Endodermal cell (in vitro differentiated cells): Measurements from ENCODE around the gene ZNF32. TPM values are rescaled to one million over a fixed set of nuclear protein-coding genes. Genes with fewer than 3 reads are reported as not detected.

Experiments used
- DNase-seq: peaks from one replicate; pipeline ENCODE4 v3.0.0-alpha.2; 2017
- H3K27ac ChIP-seq: 2 replicates; pipeline ENCODE4 v1.5.1; 2013; ENCODE audit warnings: mild to moderate bottlenecking, low read depth, low read length, moderate library complexity
- H3K27me3 ChIP-seq: 2 replicates; pipeline ENCODE4 v1.6.1; 2013; ENCODE audit warnings: mild to moderate bottlenecking, low read length, moderate library complexity; ENCODE audit not compliant: insufficient read depth, control insufficient read depth, poor library complexity, severe bottlenecking
- H3K36me3 ChIP-seq: 2 replicates; pipeline ENCODE4 v1.7.0; 2013; ENCODE audit warnings: mild to moderate bottlenecking, low read length, moderate library complexity; ENCODE audit not compliant: control insufficient read depth, insufficient read depth
- H3K4me1 ChIP-seq: one replicate; pipeline ENCODE4 v1.7.0; 2013; ENCODE audit warnings: low read length; ENCODE audit not compliant: control insufficient read depth, insufficient read depth
- H3K4me3 ChIP-seq: 2 replicates; pipeline ENCODE4 v1.5.1; 2013; ENCODE audit warnings: mild to moderate bottlenecking, low read length, moderate library complexity
- H3K9ac ChIP-seq: 2 replicates; pipeline ENCODE4 v1.6.1; 2013; ENCODE audit warnings: mild to moderate bottlenecking, low read length, moderate library complexity; ENCODE audit not compliant: poor library complexity, severe bottlenecking; ENCODE audit errors: extremely low read depth
- H3K9me3 ChIP-seq: 2 replicates; pipeline ENCODE4 v1.6.1; 2013; ENCODE audit warnings: mild to moderate bottlenecking, low read length, moderate library complexity; ENCODE audit not compliant: control insufficient read depth
- H3K27ac Mint-ChIP-seq: 2 replicates; pipeline ENCODE4 v1.8.0; 2020; ENCODE audit warnings: mixed read lengths
- H3K27me3 Mint-ChIP-seq: 2 replicates; pipeline ENCODE4 v1.8.0; 2021; ENCODE audit warnings: mild to moderate bottlenecking, mixed read lengths; ENCODE audit not compliant: insufficient read depth
- H3K36me3 Mint-ChIP-seq: 2 replicates; pipeline ENCODE4 v1.8.0; 2020; ENCODE audit warnings: low read depth, mixed read lengths
- H3K4me1 Mint-ChIP-seq: 2 replicates; pipeline ENCODE4 v1.8.0; 2020; ENCODE audit warnings: mixed read lengths
- H3K4me3 Mint-ChIP-seq: 2 replicates; pipeline ENCODE4 v1.8.0; 2020; ENCODE audit warnings: mild to moderate bottlenecking, moderate library complexity, mixed read lengths
- H3K9me3 Mint-ChIP-seq: 2 replicates; pipeline ENCODE4 v1.8.0; 2020; ENCODE audit warnings: mild to moderate bottlenecking, mixed read lengths
- CTCF ChIP-seq: fragments of 200-600 bp; sonication (generic); conservative IDR thresholded peaks from 2 replicates; pipeline ENCODE4 v1.5.0; 2021; ENCODE audit warnings: antibody characterized with exemption, mild to moderate bottlenecking
- WGBS, 2 experiments: methylation state at CpG; one replicate each; pipeline versions ENCODE4 v1.1.5 to v1.1.7; 2013; ENCODE audit warnings: missing lambda C conversion rate in 2 of 2, mixed read lengths in 1 of 2; ENCODE audit not compliant: insufficient coverage in 1 of 2, insufficient read length in 1 of 2; 5-methylcytosine and 5-hydroxymethylcytosine counted together
- total RNA-seq, 2 donors: library from RNA; stranded (reverse); fragmentation: NEBNext Ultra II Directional in 1 of 2; extraction: Animal tissue kit (Norgen Biotek cat#: 25700) in 1 of 2; gene quantifications; 2 replicates in 1 of 2; 3 replicates in 1 of 2; pipeline ENCODE4 v1.2.1, GENCODE V29; 2021

The ZNF32 gene
- total RNA-seq, 2 donors from 2014 or later, result 21.4 to 29.0 TPM

DNA sequence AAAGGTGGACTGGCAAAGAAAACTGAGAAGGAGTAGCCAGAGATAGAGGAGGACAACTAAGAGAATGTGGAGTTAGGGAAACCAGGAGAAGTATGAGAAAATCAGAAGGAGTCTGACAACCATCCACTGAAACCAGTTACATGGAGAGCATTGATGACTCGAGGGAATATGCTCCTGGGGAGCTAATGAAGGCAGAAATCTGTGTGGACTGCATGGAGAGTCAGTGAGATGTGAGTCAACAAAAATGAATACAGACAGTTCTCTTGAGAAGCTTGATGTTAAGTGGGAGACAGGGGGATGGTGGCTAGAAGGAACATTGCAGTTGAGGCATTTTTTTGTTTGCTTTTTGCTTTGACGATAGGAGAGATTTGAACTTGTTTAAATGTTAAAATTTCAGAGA, 34.3 kb upstream of the ZNF32 start:
- DNase-seq, result no peak
- no peaks in the 10 kb centered on the region for H3K27me3 ChIP-seq
- WGBS, 2 experiments, result 90 to 100% methylated on average over 2 of the region's 2 CpGs

GRCh38 chr10:43681721-43682120, 33.0 kb upstream of the ZNF32 start:
- Histone ChIP-seq H3K36me3 (no peaks in the 10 kb centered on the region), H3K27ac (no peak overlapping the region), H3K27me3 (no peaks in the 10 kb centered on the region), H3K9ac (no peak overlapping the region), H3K9me3 (no peaks in the 10 kb centered on the region), H3K4me1 (no peaks in the 10 kb centered on the region), H3K4me3 (no peak overlapping the region)
- Mint-ChIP-seq H3K27ac (no peak overlapping the region), H3K4me3 (no peak overlapping the region), H3K36me3 (no peaks in the 10 kb centered on the region), H3K27me3 (peaks cover 20% of the 10 kb centered on the region), H3K9me3 (no peaks in the 10 kb centered on the region), H3K4me1 (no peaks in the 10 kb centered on the region)
- no peak for DNase-seq
- TF ChIP-seq CTCF, result no peak
- 83 to 84% methylated on average over 5 to 6 of the region's 6 CpGs for WGBS, 2 experiments

More for the DNA sequence above, 34.3 kb upstream of the ZNF32 start:
- Histone ChIP-seq H3K4me1 (no peaks in the 10 kb centered on the region), H3K9me3 (no peaks in the 10 kb centered on the region), H3K36me3 (no peaks in the 10 kb centered on the region), H3K27ac (no peak overlapping the region), H3K4me3 (no peak overlapping the region), H3K9ac (no peak overlapping the region)
- Mint-ChIP-seq H3K27me3 (peaks cover 32% of the 10 kb centered on the region), H3K9me3 (no peaks in the 10 kb centered on the region), H3K4me1 (no peaks in the 10 kb centered on the region), H3K27ac (no peak overlapping the region), H3K36me3 (no peaks in the 10 kb centered on the region), H3K4me3 (no peak overlapping the region)
- TF ChIP-seq CTCF, result no peak

GRCh38 chr10:43681220-43681619, 32.5 kb upstream of the ZNF32 start:
- H3K4me1 ChIP-seq, result no peaks in the 10 kb centered on the region
- Mint-ChIP-seq H3K36me3 (no peaks in the 10 kb centered on the region), H3K27me3 (peaks cover 20% of the 10 kb centered on the region), H3K4me3 (no peak overlapping the region), H3K9me3 (no peaks in the 10 kb centered on the region), H3K4me1 (no peaks in the 10 kb centered on the region), H3K27ac (no peak overlapping the region)
- H3K9ac ChIP-seq, result no peak overlapping the region
- H3K4me3 ChIP-seq, result no peak overlapping the region
- 86 to 96% methylated on average over 4 to 6 of the region's 7 CpGs for WGBS, 2 experiments
- no peak for TF ChIP-seq CTCF
- H3K27ac ChIP-seq, result no peak overlapping the region
- no peaks in the 10 kb centered on the region for H3K9me3 ChIP-seq
- no peak for DNase-seq
- no peaks in the 10 kb centered on the region for H3K36me3 ChIP-seq
- no peaks in the 10 kb centered on the region for H3K27me3 ChIP-seq
